Thoracic aorta (tissue), 2 donors: Measurements from ENCODE around the gene HTRA2. TPM values are rescaled to one million over a fixed set of nuclear protein-coding genes. Genes with fewer than 3 reads are reported as not detected.

ENCODE experiments used
- ATAC-seq: fragments of 150-250 bp; one replicate; pipeline ENCODE4 v1.8.0; 2017; ENCODE audit warnings: low read depth; ENCODE audit not compliant: insufficient number of reproducible peaks, low FRiP score
- DNase-seq: peaks from one replicate; pipeline ENCODE4 v3.0.0-alpha.2; 2020; ENCODE audit warnings: low spot score
- H3K27ac ChIP-seq, 2 donors: fragments of 200-600 bp; sonication (generic); 1 replicate in 1 of 2; 2 replicates in 1 of 2; pipeline ENCODE4 v1.5.1; 2016; ENCODE audit warnings: mild to moderate bottlenecking in 2 of 2, moderate library complexity in 2 of 2
- H3K27me3 ChIP-seq: fragments of 200-600 bp; sonication (generic); replicated peaks from 2 replicates; pipeline ENCODE4 v1.6.0; 2016; ENCODE audit warnings: mild to moderate bottlenecking; ENCODE audit not compliant: insufficient read depth
- H3K36me3 ChIP-seq: fragments of 200-600 bp; sonication (generic); one replicate; pipeline ENCODE4 v1.5.1; 2016
- H3K4me1 ChIP-seq, 2 donors: fragments of 200-600 bp; sonication (generic); 1 replicate in 1 of 2; 2 replicates in 1 of 2; pipeline versions ENCODE4 v1.5.1 to v1.6.0; 2016; ENCODE audit warnings: low read depth in 2 of 2, mild to moderate bottlenecking in 1 of 2; ENCODE audit not compliant: control insufficient read depth in 1 of 2
- H3K4me3 ChIP-seq: fragments of 200-600 bp; sonication (generic); 2 replicates; pipeline ENCODE4 v1.5.1; 2016; ENCODE audit warnings: mild to moderate bottlenecking
- H3K9me3 ChIP-seq: fragments of 200-600 bp; sonication (generic); 2 replicates; pipeline ENCODE4 v1.5.1; 2016
- total RNA-seq, 2 donors: library from RNA; depleted of rRNA; stranded (reverse); fragments of >200 nt; gene quantifications; one replicate each; pipeline versions ENCODE4 v1.1.0 to v1.2.3, GENCODE V29; 2016
- TF ChIP-seq, protein P1 (sequence below): fragments of 200-600 bp; sonication (generic); IDR thresholded peaks from one replicate; pipeline ENCODE4 v1.5.1; 2019; ENCODE audit warnings: antibody characterized with exemption

HTRA2 gene
- total RNA-seq, 2 donors from 2014 or later: 34.9 to 35.6 TPM

GRCh38 chr2:74576211-74576862, 46.6 kb downstream of the HTRA2 start:
- H3K4me1 ChIP-seq: no peaks in the 10 kb centered on the region
- H3K27ac ChIP-seq: no peak overlapping the region
- H3K4me3 ChIP-seq: no peak overlapping the region
- no peaks in the 10 kb centered on the region for H3K9me3 ChIP-seq
- H3K27me3 ChIP-seq: no peaks in the 10 kb centered on the region
- DNase-seq (no peak), ATAC-seq (no peak)
- no peaks in the 10 kb centered on the region for H3K36me3 ChIP-seq
- TF ChIP-seq, protein P1, sequence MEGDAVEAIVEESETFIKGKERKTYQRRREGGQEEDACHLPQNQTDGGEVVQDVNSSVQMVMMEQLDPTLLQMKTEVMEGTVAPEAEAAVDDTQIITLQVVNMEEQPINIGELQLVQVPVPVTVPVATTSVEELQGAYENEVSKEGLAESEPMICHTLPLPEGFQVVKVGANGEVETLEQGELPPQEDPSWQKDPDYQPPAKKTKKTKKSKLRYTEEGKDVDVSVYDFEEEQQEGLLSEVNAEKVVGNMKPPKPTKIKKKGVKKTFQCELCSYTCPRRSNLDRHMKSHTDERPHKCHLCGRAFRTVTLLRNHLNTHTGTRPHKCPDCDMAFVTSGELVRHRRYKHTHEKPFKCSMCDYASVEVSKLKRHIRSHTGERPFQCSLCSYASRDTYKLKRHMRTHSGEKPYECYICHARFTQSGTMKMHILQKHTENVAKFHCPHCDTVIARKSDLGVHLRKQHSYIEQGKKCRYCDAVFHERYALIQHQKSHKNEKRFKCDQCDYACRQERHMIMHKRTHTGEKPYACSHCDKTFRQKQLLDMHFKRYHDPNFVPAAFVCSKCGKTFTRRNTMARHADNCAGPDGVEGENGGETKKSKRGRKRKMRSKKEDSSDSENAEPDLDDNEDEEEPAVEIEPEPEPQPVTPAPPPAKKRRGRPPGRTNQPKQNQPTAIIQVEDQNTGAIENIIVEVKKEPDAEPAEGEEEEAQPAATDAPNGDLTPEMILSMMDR: no peak

- no peaks in the 10 kb centered on the region for H3K4me1 ChIP-seq
- TF ChIP-seq, protein P1: no peak
- no peaks in the 10 kb centered on the region for H3K36me3 ChIP-seq
- H3K9me3 ChIP-seq: no peaks in the 10 kb centered on the region
- H3K27ac ChIP-seq: no peak overlapping the region
- DNase-seq: no peak
- no peaks in the 10 kb centered on the region for H3K27me3 ChIP-seq
- H3K4me3 ChIP-seq: no peak overlapping the region
- no peak for ATAC-seq
These were observed 47.1 kb downstream of the HTRA2 start for GRCh38 chr2:74576863-74577229.

DNA sequence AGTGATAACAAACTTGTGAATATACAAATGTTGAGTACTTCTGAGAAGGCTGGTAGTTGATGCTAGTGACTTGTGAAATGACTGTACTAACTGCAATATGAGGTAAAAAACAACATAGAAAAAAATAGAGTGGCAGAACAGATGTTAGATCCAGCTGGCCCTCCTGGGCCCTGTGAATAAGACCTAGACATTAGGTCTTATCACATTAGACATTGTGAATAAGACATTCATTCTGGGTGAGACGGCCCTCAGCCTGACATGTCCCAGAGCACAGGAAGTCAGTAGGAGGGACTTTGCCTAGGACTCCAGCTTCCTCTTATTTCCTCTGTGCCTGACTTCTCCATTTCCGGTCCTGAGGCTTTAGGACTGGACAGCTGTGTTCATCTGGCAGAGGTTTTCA, 47.7 kb downstream of the HTRA2 start:
- Histone ChIP-seq H3K36me3 (no peaks in the 10 kb centered on the region), H3K4me3 (no peak overlapping the region), H3K4me1 (no peaks in the 10 kb centered on the region), H3K9me3 (no peaks in the 10 kb centered on the region), H3K27me3 (no peaks in the 10 kb centered on the region), H3K27ac (no peak overlapping the region)
- TF ChIP-seq, protein P1: no peak
- ATAC-seq (no peak), DNase-seq (no peak)

DNA sequence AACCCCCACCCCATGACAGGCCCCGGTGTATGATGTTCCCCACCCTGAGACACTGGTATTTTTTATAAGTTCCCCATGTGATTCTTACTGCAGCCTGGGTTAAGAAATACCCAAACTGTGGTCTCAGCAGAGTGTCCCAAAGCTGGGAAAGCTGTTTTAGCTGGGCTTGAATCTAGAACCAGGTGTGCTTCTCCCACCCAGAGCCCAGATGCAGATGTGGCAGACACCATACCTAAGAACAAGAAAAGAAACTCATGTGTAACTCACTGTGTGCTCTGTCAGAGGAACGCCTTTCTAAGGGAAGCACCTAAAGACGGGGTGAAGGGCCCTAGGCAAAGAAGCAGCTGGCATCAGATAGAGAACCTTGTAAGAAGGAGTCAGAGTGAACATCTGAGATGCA, 48.7 kb downstream of the HTRA2 start:
- H3K27me3 ChIP-seq: no peaks in the 10 kb centered on the region

GRCh38 chr2:74581463-74581862, 51.7 kb downstream of the HTRA2 start:
- Histone ChIP-seq H3K27me3 (no peaks in the 10 kb centered on the region), H3K36me3 (no peaks in the 10 kb centered on the region), H3K9me3 (no peaks in the 10 kb centered on the region), H3K27ac (no peak overlapping the region), H3K4me3 (no peak overlapping the region), H3K4me1 (peaks cover 0 to 14% of the 10 kb centered on the region in 2 donors)
- ATAC-seq (no peak), DNase-seq (no peak)
- TF ChIP-seq, protein P1: no peak

More for the DNA sequence above, 48.7 kb downstream of the HTRA2 start:
- no peak overlapping the region for H3K4me3 ChIP-seq
- no peak for DNase-seq
- TF ChIP-seq, protein P1: no peak
- H3K4me1 ChIP-seq: peaks cover 0 to 4% of the 10 kb centered on the region in 2 donors
- ATAC-seq: no peak
- H3K27ac ChIP-seq: no peak overlapping the region
- no peaks in the 10 kb centered on the region for H3K36me3 ChIP-seq
- H3K9me3 ChIP-seq: no peaks in the 10 kb centered on the region
